ENCODE data around the gene RBM20.

RBM20 gene

GRCh38 chr10:110778211-110778610, 134.1 kb downstream of the RBM20 start:
- Histone ChIP-seq H3K9me2 (replicated peaks; ENCODE audit: insufficient read depth, low read length) (no peaks in the 10 kb centered on the region), H3K4me1 (ENCODE audit: low read length) (no peaks in the 10 kb centered on the region), H4K20me1 (ENCODE audit: insufficient read depth, low read length) (no peaks in the 10 kb centered on the region), H3K79me2 (ENCODE audit: low read length) (no peaks in the 10 kb centered on the region), H3K4me3 (ENCODE audit: low read length) (no peak overlapping the region), H3K27ac (ENCODE audit: low read length) (no peak overlapping the region), H3K27me3 (replicated peaks; ENCODE audit: insufficient read depth, low read length) (no peaks in the 10 kb centered on the region), H3K36me3 (replicated peaks; ENCODE audit: insufficient read depth, low read length) (no peaks in the 10 kb centered on the region), H3K4me2 (ENCODE audit: low read depth, low read length) (no peak overlapping the region), H3K9me3 (replicated peaks; ENCODE audit: insufficient read depth, low read length) (no peaks in the 10 kb centered on the region), H3F3A (ENCODE audit: insufficient read depth, low read length) (no peaks in the 10 kb centered on the region), H3K9ac (ENCODE audit: low read length) (no peak overlapping the region), H2AFZ (ENCODE audit: low read length) (no peak overlapping the region)
- DNase-seq: no peak
- no peak for TF ChIP-seq EZH2 (optimal IDR thresholded peaks at IDR 0.05; ENCODE audit: low read depth, low read length)

DNA sequence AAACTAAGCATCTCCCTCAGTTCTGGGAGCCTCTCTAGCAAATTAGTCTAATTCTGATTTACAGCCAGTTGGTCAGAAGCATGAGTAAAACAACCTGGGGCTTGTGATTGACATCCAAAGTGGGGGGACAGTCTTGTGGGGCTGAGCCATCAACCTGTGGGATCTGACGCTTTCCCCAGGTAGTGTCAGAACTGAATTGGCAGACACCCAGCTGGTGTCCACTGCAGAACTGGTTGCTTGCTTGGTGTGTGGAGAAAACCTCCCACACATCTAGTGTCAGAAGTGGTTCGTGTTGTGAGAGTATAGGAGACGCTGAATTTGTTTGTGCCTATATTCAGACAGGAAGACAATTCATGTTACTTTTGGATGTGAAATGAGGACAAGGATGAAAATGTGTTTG, 135.4 kb downstream of the RBM20 start:
- Histone ChIP-seq H3K27ac (ENCODE audit: low read length) (no peak overlapping the region), H3K36me3 (replicated peaks; ENCODE audit: insufficient read depth, low read length) (no peaks in the 10 kb centered on the region), H3K9me3 (replicated peaks; ENCODE audit: insufficient read depth, low read length) (no peaks in the 10 kb centered on the region), H4K20me1 (ENCODE audit: insufficient read depth, low read length) (no peaks in the 10 kb centered on the region), H3K27me3 (replicated peaks; ENCODE audit: insufficient read depth, low read length) (no peaks in the 10 kb centered on the region), H3K79me2 (ENCODE audit: low read length) (no peaks in the 10 kb centered on the region), H3K4me2 (ENCODE audit: low read depth, low read length) (no peak overlapping the region), H3K9me2 (replicated peaks; ENCODE audit: insufficient read depth, low read length) (no peaks in the 10 kb centered on the region), H2AFZ (ENCODE audit: low read length) (no peak overlapping the region), H3K9ac (ENCODE audit: low read length) (no peak overlapping the region), H3F3A (ENCODE audit: insufficient read depth, low read length) (no peaks in the 10 kb centered on the region), H3K4me3 (ENCODE audit: low read length) (no peak overlapping the region), H3K4me1 (ENCODE audit: low read length) (no peaks in the 10 kb centered on the region)
- no peak for DNase-seq
- no peak for TF ChIP-seq EZH2 (optimal IDR thresholded peaks at IDR 0.05; ENCODE audit: low read depth, low read length)
- TF ChIP-seq EZH2phosphoT487 (IDR thresholded peaks at IDR 0.05; ENCODE audit: low read length): no peak
- TF ChIP-seq, protein P1, sequence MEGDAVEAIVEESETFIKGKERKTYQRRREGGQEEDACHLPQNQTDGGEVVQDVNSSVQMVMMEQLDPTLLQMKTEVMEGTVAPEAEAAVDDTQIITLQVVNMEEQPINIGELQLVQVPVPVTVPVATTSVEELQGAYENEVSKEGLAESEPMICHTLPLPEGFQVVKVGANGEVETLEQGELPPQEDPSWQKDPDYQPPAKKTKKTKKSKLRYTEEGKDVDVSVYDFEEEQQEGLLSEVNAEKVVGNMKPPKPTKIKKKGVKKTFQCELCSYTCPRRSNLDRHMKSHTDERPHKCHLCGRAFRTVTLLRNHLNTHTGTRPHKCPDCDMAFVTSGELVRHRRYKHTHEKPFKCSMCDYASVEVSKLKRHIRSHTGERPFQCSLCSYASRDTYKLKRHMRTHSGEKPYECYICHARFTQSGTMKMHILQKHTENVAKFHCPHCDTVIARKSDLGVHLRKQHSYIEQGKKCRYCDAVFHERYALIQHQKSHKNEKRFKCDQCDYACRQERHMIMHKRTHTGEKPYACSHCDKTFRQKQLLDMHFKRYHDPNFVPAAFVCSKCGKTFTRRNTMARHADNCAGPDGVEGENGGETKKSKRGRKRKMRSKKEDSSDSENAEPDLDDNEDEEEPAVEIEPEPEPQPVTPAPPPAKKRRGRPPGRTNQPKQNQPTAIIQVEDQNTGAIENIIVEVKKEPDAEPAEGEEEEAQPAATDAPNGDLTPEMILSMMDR (IDR thresholded peaks at IDR 0.05; ENCODE audit: low read length): no peak

- H2AFZ ChIP-seq (ENCODE audit: low read length): no peak overlapping the region
- TF ChIP-seq, protein P1 (IDR thresholded peaks at IDR 0.05; ENCODE audit: low read length): no peak
- TF ChIP-seq EZH2 (optimal IDR thresholded peaks at IDR 0.05; ENCODE audit: low read depth, low read length): no peak
- H3K4me3 ChIP-seq (ENCODE audit: low read length): no peak overlapping the region
- H3F3A ChIP-seq (ENCODE audit: insufficient read depth, low read length): no peaks in the 10 kb centered on the region
- H3K9me3 ChIP-seq (replicated peaks; ENCODE audit: insufficient read depth, low read length): no peaks in the 10 kb centered on the region
- H3K9ac ChIP-seq (ENCODE audit: low read length): no peak overlapping the region
- no peaks in the 10 kb centered on the region for H3K4me1 ChIP-seq (ENCODE audit: low read length)
- H3K4me2 ChIP-seq (ENCODE audit: low read depth, low read length): no peak overlapping the region
- no peaks in the 10 kb centered on the region for H3K79me2 ChIP-seq (ENCODE audit: low read length)
- H4K20me1 ChIP-seq (ENCODE audit: insufficient read depth, low read length): no peaks in the 10 kb centered on the region
- no peaks in the 10 kb centered on the region for H3K27me3 ChIP-seq (replicated peaks; ENCODE audit: insufficient read depth, low read length)
- no peak overlapping the region for H3K27ac ChIP-seq (ENCODE audit: low read length)
- DNase-seq: no peak
- H3K36me3 ChIP-seq (replicated peaks; ENCODE audit: insufficient read depth, low read length): no peaks in the 10 kb centered on the region
- H3K9me2 ChIP-seq (replicated peaks; ENCODE audit: insufficient read depth, low read length): no peaks in the 10 kb centered on the region
Observed at GRCh38 chr10:110780704-110781103, 136.6 kb downstream of the RBM20 start.

DNA sequence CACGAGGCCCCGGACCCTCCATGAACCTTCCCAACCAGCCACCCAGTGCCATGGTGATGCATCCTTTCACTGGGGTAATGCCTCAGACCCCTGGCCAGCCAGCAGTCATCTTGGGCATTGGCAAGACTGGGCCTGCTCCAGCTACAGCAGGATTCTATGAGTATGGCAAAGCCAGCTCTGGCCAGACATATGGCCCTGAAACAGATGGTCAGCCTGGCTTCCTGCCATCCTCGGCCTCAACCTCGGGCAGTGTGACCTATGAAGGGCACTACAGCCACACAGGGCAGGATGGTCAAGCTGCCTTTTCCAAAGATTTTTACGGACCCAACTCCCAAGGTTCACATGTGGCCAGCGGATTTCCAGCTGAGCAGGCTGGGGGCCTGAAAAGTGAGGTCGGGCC, 137.0 kb downstream of the RBM20 start:
- Histone ChIP-seq H3F3A (ENCODE audit: insufficient read depth, low read length) (no peaks in the 10 kb centered on the region), H3K4me3 (ENCODE audit: low read length) (no peak overlapping the region), H3K27ac (ENCODE audit: low read length) (no peak overlapping the region), H2AFZ (ENCODE audit: low read length) (no peak overlapping the region), H3K27me3 (replicated peaks; ENCODE audit: insufficient read depth, low read length) (no peaks in the 10 kb centered on the region), H3K9ac (ENCODE audit: low read length) (no peak overlapping the region), H4K20me1 (ENCODE audit: insufficient read depth, low read length) (no peaks in the 10 kb centered on the region), H3K4me1 (ENCODE audit: low read length) (no peaks in the 10 kb centered on the region), H3K79me2 (ENCODE audit: low read length) (no peaks in the 10 kb centered on the region), H3K4me2 (ENCODE audit: low read depth, low read length) (no peak overlapping the region), H3K9me2 (replicated peaks; ENCODE audit: insufficient read depth, low read length) (no peaks in the 10 kb centered on the region), H3K9me3 (replicated peaks; ENCODE audit: insufficient read depth, low read length) (no peaks in the 10 kb centered on the region), H3K36me3 (replicated peaks; ENCODE audit: insufficient read depth, low read length) (no peaks in the 10 kb centered on the region)
- TF ChIP-seq, protein P1 (IDR thresholded peaks at IDR 0.05; ENCODE audit: low read length): no peak
- no peak for TF ChIP-seq EZH2 (optimal IDR thresholded peaks at IDR 0.05; ENCODE audit: low read depth, low read length)
- TF ChIP-seq EZH2phosphoT487 (IDR thresholded peaks at IDR 0.05; ENCODE audit: low read length): no peak
- DNase-seq: no peak

All from MM.1S (cell line).